ENCODE data around the gene SNTG2. TPM values are rescaled to one million over a fixed set of nuclear protein-coding genes. Genes with fewer than 3 reads are reported as not detected.
"Not testable (repeated sequence)": the region's sequence is repeated elsewhere in the genome, so short reads cannot be mapped to it uniquely, and the experiment has no call there.

The SNTG2 gene
- total RNA-seq, 1 donor: under 0.01 TPM

DNA sequence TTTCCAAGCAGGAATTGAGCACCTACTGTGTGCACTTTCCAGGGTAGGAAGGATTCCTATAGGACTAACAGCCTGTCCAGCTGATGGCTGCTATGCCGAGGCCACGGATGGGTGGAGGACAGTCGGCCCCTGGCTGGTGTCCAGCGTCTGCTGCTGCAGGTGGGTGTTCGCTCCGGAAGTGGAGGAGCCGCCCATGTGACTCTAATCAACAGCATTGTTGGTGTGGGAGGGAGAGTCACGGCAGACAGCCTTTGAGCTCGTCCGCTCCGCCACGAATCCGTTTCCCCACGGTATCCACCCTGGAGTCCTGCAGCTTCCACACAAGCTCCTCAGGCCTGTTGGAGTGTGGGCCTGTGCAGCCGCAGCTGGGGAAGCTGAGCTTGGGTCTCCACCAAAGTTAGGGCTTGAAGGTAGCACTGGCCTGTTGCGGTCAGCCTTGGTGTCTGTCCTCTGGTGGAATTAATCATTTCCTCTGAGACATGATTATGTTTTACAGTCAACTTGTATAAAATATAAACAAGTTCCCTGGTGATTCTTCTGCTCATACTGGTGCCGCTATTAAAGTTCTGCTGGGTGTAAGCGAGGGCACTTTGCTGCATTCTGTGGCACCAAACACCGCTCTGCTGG is 276.7 kb downstream of the SNTG2 start:
- no peak for DNase-seq (ENCODE audit: low read depth)
- TF ChIP-seq CTCF (IDR thresholded peaks at IDR 0.05; ENCODE audit: insufficient read depth, low read depth, low read length): no peak
- no peak overlapping the region for H3K4me3 ChIP-seq (ENCODE audit: low read depth, low read length)

DNA sequence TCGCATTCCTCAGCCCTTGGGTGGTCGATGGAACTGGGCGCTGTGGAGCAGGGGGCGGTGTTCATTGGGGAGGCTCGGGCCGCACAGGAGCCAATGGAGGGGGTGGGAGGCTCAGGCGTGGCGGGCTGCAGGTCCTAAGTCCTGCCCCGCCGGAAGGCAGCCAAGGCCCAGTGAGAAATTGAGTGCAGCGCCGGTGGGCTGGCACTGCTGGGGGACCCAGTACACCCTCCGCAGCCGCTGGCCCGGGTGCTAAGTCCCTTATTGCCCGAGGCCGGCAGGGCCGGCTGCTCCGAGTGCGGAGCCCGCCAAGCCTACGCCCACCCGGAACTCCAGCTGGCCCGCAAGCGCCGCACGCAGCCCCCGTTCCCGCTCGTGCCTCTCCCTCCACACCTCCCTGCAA is 278.9 kb downstream of the SNTG2 start:
- DNase-seq (ENCODE audit: low read depth); H3K4me3 ChIP-seq (ENCODE audit: low read depth, low read length): not testable (repeated sequence)

DNA sequence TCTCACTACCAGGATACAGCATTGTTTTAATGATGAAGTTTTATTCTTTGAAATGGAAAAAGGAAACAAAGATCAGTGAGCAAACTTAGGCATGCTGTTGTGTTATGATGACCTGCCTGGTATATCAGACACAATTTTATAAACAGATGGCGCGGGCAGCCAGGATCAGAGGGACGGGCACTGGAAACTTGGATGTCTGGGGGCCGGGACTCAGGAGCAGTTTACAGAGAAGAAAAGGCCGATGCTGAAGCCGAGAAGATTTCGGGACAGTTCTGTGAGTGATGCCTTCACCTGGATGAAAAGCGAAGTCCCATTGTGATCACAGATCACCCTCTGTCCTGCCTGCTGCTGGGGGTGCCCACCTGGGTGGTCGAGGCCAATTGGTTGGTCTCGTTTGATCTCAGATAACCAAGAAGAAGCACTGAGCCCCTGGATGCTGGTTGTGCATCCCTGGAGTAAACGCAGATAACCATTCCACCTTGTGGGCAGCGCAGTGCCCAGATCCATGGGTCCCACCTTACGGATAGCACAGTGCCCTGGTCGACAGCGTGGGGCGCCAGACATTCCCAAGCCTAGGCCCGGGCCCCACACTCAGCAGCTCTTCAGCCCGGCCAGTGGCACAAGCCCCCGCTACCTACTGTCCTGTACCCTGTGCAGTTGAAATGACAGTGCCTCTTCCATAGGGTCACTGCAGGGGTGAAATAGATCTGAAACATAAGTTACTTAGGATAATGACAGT is 279.7 kb downstream of the SNTG2 start:
- DNase-seq (ENCODE audit: low read depth): no peak
- TF ChIP-seq CTCF (IDR thresholded peaks at IDR 0.05; ENCODE audit: insufficient read depth, low read depth, low read length): no peak
- H3K4me3 ChIP-seq (ENCODE audit: low read depth, low read length): no peak overlapping the region

DNA sequence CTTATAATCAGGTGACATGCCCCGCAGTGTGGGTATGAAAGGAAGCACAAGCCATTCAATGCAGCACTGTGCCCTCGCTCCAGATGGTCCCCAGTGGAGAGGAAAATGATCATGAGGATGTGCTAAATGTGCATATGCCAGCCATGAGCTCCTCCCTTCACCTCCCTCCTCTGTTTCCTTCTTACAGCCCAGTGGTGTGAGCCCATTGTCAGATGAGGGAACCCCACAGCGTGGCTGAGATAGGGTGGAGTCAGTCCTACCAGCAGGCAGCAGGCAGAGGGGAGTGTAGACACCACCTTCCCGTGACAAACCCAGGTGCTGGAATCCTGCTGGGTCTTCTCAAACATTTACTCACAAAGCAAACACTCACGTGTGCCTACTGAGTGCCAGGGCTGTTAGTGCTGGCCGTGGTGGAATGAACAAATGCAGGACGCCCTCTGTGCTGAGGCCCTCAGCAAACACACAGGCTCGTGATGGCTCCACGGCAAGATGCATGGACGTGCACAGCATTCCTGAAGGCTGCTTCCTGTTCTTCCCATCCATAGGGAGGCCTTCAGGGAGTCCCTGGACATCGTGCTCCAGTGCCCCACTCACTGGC is 280.9 kb downstream of the SNTG2 start:
- no peak overlapping the region for H3K4me3 ChIP-seq (ENCODE audit: low read depth, low read length)
- no peak for TF ChIP-seq CTCF (IDR thresholded peaks at IDR 0.05; ENCODE audit: insufficient read depth, low read depth, low read length)
- no peak for DNase-seq (ENCODE audit: low read depth)

GRCh38 chr2:1233281-1233680 is 282.6 kb downstream of the SNTG2 start:
- DNase-seq (ENCODE audit: low read depth): no peak
- TF ChIP-seq CTCF (IDR thresholded peaks at IDR 0.05; ENCODE audit: insufficient read depth, low read depth, low read length): no peak

DNA sequence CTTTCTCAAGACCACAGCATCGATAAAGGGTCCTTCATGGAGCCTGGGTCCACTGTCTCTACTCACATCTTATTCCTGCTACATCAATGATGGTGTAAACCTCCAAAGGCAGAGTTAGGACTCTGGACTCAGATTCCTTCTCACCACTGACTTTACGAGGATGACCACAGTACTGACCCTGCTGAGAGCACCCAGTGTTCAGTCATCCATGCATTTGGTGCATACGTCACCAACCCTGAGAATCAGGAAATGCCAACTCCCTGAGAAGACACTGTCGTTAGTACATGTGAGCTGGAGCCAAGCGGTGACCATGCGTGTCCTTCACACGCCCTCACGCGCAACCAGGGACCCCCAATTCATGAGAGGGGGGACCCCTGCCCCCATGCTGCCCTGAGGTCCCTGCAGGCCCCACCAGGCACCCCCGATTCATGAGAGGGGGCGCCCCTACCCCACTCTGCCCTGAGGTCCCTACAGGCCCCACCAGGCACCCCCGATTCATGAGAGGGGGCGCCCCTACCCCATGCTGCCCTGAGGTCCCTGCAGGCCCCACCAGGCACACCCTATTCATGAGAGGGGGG is 284.2 kb downstream of the SNTG2 start:
- no peak overlapping the region for H3K4me3 ChIP-seq (ENCODE audit: low read depth, low read length)
- DNase-seq (ENCODE audit: low read depth): no peak
- TF ChIP-seq CTCF (IDR thresholded peaks at IDR 0.05; ENCODE audit: insufficient read depth, low read depth, low read length): no peak

More at GRCh38 chr2:1233281-1233680, 282.6 kb downstream of the SNTG2 start:
- no peak overlapping the region for H3K4me3 ChIP-seq (ENCODE audit: low read depth, low read length)

DNA sequence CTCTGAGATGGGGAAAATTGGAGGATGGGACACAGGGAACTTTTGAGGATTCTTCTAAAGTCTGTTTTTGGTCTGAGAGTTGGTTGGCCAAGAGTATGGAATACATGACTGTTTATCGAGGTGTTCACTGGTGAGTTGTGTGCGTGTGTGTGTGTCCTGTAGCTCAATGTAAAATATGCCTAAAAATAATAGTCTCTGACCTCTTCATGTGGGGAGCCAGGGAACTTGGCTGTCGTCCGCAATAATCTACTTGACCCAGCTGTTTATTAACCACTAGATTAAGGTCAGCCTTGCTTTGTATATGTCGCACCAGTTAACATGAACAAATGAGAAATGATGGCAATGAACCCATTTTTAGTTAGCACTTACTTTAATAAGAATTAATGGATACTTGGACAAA is 285.2 kb downstream of the SNTG2 start:
- no peak for DNase-seq (ENCODE audit: low read depth)
- no peak overlapping the region for H3K4me3 ChIP-seq (ENCODE audit: low read depth, low read length)
- no peak for TF ChIP-seq CTCF (IDR thresholded peaks at IDR 0.05; ENCODE audit: insufficient read depth, low read depth, low read length)
